WTC11 (cell line): Measurements from ENCODE around the gene SGMS1. TPM values are rescaled to one million over a fixed set of nuclear protein-coding genes. Genes with fewer than 3 reads are reported as not detected.
A peak's percentile ranks its signal among the peaks of the same experiment; 100 is the strongest.

Experiments used
- ATAC-seq: fragments of 200-7000 bp; cut with Tn5 transposase; 2 replicates; pipeline ENCODE4 v1.10.0; 2021; ENCODE audit warnings: mild to moderate bottlenecking, moderate library complexity
- CTCF ChIA-PET: fragments of 300-600 bp; sonication (Branson Sonifier 250); formaldehyde crosslinking; loops from one replicate; lab custom pipeline; 2021; ENCODE audit warnings: antibody characterized with exemption; lab: Charles Lee
- POLR2A ChIA-PET: fragments of 350-600 bp; sonication (Branson Sonifier 250); formaldehyde crosslinking; loops from one replicate; lab custom pipeline; 2021; ENCODE audit warnings: antibody characterized with exemption; lab: Charles Lee
- DNase-seq: peaks from one replicate; pipeline ENCODE4 v3.0.0; 2021; ENCODE audit warnings: low spot score
- H3K27ac Mint-ChIP-seq: 2 replicates; pipeline ENCODE4 v1.8.0; 2021; ENCODE audit warnings: mixed read lengths
- H3K27me3 Mint-ChIP-seq: 2 replicates; pipeline ENCODE4 v1.8.0; 2021; ENCODE audit warnings: low read depth, mild to moderate bottlenecking, moderate library complexity, mixed read lengths
- H3K36me3 Mint-ChIP-seq: 2 replicates; pipeline ENCODE4 v1.8.0; 2021; ENCODE audit warnings: mixed read lengths
- H3K4me1 Mint-ChIP-seq: 2 replicates; pipeline ENCODE4 v1.8.0; 2022; ENCODE audit warnings: mixed read lengths
- H3K4me3 Mint-ChIP-seq: 2 replicates; pipeline ENCODE4 v1.8.0; 2021; ENCODE audit warnings: mild to moderate bottlenecking, moderate library complexity, mixed read lengths
- H3K9me3 Mint-ChIP-seq: 2 replicates; pipeline ENCODE4 v1.8.0; 2021; ENCODE audit warnings: mixed read lengths
- CTCF ChIP-seq: fragments of 200-600 bp; IDR thresholded peaks from 2 replicates; pipeline ENCODE4 v1.8.0; 2022; ENCODE audit warnings: antibody characterized with exemption
- E2F1 ChIP-seq: sonication (generic); formaldehyde crosslinking; IDR thresholded peaks from 2 replicates; pipeline ENCODE4 v1.8.0; 2022; ENCODE audit warnings: mild to moderate bottlenecking, missing genetic modification reagents
- FOXP1 ChIP-seq: sonication (generic); formaldehyde crosslinking; IDR thresholded peaks from 2 replicates; pipeline ENCODE4 v1.8.0; 2022; ENCODE audit warnings: missing genetic modification reagents, mild to moderate bottlenecking, moderate library complexity, borderline replicate concordance
- HMGXB4 ChIP-seq: sonication (generic); formaldehyde crosslinking; IDR thresholded peaks from 2 replicates; pipeline ENCODE4 v1.8.1; 2023; ENCODE audit warnings: mild to moderate bottlenecking, moderate library complexity, missing genetic modification reagents
- PRDM15 ChIP-seq: sonication (generic); formaldehyde crosslinking; IDR thresholded peaks from 2 replicates; pipeline ENCODE4 v1.8.0; 2022; ENCODE audit warnings: missing genetic modification reagents
- SOX15 ChIP-seq: fragments of 250-450 bp; sonication (Bioruptor Pico); IDR thresholded peaks from 2 replicates; pipeline ENCODE4 v1.9.0; 2021; ENCODE audit warnings: mild to moderate bottlenecking
- STAT6 ChIP-seq: sonication (generic); formaldehyde crosslinking; conservative IDR thresholded peaks from 2 replicates; pipeline ENCODE4 v1.8.1; 2023; ENCODE audit warnings: mild to moderate bottlenecking, low read depth, missing genetic modification reagents, moderate library complexity
- TEAD1 ChIP-seq: sonication (generic); formaldehyde crosslinking; IDR thresholded peaks from 2 replicates; pipeline ENCODE4 v1.8.0; 2022; ENCODE audit warnings: mild to moderate bottlenecking, missing genetic modification reagents
- TP53 ChIP-seq: sonication (generic); formaldehyde crosslinking; IDR thresholded peaks from 2 replicates; pipeline ENCODE4 v1.8.1; 2023; ENCODE audit warnings: mild to moderate bottlenecking, missing genetic modification reagents
- USF1 ChIP-seq: sonication (generic); formaldehyde crosslinking; IDR thresholded peaks from 2 replicates; pipeline ENCODE4 v1.8.0; 2022; ENCODE audit warnings: mild to moderate bottlenecking, missing genetic modification reagents
- ZBTB43 ChIP-seq: sonication (generic); formaldehyde crosslinking; IDR thresholded peaks from 2 replicates; pipeline ENCODE4 v1.8.1; 2023; ENCODE audit warnings: mild to moderate bottlenecking, missing genetic modification reagents
- ZMAT4 ChIP-seq: fragments of 250-450 bp; sonication (Bioruptor Pico); IDR thresholded peaks from 2 replicates; pipeline ENCODE4 v1.9.0; 2021; ENCODE audit warnings: mild to moderate bottlenecking
- ZNF512 ChIP-seq: sonication (generic); formaldehyde crosslinking; IDR thresholded peaks from 2 replicates; pipeline ENCODE4 v1.8.1; 2022; ENCODE audit warnings: missing genetic modification reagents, borderline replicate concordance
- ZNF671 ChIP-seq: fragments of 250-450 bp; sonication (Bioruptor Pico); IDR thresholded peaks from 2 replicates; pipeline ENCODE4 v1.8.0; 2021; ENCODE audit warnings: mild to moderate bottlenecking
- total RNA-seq: library from RNA; stranded (reverse); gene quantifications from 3 replicates; pipeline ENCODE4 v1.2.3, GENCODE V29; 2021

The SGMS1 gene
- total RNA-seq, 1 experiment from 2014 or later, result 13.2 TPM

- Mint-ChIP-seq H3K4me1 (peaks cover 61% of the 10 kb centered on the region), H3K36me3 (no peaks in the 10 kb centered on the region), H3K27me3 (no peaks in the 10 kb centered on the region), H3K4me3 (no peak overlapping the region), H3K27ac (peak overlapping the region; percentile 44; the same call in 1 of the 2 replicates), H3K9me3 (no peaks in the 10 kb centered on the region)
- TF ChIP-seq ZBTB43, result no peak
- TF ChIP-seq SOX15 (CRISPR knock-in tag), result no peak
- no peak for TF ChIP-seq TP53 (CRISPR knock-in tag)
- TF ChIP-seq HMGXB4 (CRISPR knock-in tag), result no peak
- no peak for TF ChIP-seq ZNF671 (CRISPR knock-in tag)
- no peak for TF ChIP-seq PRDM15
- no peak for TF ChIP-seq E2F1
- TF ChIP-seq CTCF, result no peak
- TF ChIP-seq STAT6 (CRISPR knock-in tag), result no peak
- TF ChIP-seq FOXP1 (CRISPR knock-in tag), result no peak
- no peak for TF ChIP-seq ZNF512
- TF ChIP-seq TEAD1 (CRISPR knock-in tag), result no peak
- TF ChIP-seq USF1, result no peak
- no peak for TF ChIP-seq ZMAT4 (CRISPR knock-in tag)
- ChIA-PET CTCF (interaction anchor here (0.7 to 1.8 kb wide), 9 partner anchors 9 to 125 kb away, joined by 3 to 6 read pairs (median 3); no protein-coding TSS in a partner anchor), POLR2A (no interaction called here)
- DNase-seq (no peak), ATAC-seq (no peak)
Observed at GRCh38 chr10:50613150-50613549, 10.6 kb downstream of the SGMS1 start.
